NK-92 (cell line): ENCODE results near the gene WSB2.

ENCODE experiments used
- DNase-seq: peaks from one replicate; lab custom pipeline; 2025; ENCODE audit not compliant: unreplicated experiment; lab: John Stamatoyannopoulos, UW

WSB2 gene

DNA sequence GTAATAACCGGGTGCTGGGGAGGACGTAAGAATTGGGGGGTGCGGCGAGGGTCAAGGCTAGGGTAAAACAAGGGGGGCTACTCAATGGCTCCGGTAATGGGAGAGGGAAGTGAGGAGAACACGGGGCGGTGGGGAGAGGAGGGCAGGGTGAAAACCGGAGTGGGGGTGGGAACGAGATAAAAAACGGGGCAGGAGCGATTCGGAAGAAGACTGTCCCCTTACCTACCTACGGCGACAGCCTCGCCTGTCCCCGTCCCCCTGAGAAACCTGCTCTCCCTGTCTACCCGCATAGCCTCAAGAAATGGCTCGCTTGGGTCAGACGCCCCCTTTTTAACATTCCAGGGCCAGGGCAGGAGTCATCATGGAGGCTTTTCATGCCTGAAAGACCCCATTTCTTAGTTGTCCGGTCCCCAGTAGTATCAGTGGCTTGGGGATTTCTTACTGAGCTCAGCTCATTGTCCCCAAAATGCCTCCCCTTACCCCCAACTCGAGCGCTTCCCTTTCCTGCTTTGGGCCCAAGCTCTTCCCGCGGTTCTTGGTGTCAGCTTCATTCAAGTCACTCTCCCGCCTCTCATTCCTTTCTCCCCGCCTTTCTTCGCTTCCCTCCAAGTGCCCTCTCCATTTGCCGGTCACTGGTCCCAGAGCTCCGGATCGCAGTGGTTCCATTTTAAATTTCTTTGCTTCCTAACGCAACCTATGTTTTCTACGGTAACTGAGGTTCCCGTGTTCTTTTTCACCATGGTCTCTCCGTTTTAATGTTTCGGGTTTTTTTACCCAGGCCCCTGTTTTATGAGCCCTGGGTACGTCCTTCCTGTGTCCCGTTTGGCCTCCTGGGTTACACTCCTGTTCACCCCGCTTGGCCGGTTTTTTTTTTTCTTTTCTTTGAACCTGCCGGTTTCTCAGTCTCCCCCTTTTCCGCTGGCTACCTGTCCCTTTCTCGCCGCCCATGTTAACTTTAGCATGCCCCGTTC, 1.2 kb upstream of the WSB2 start:
- DNase-seq = no peak

DNA sequence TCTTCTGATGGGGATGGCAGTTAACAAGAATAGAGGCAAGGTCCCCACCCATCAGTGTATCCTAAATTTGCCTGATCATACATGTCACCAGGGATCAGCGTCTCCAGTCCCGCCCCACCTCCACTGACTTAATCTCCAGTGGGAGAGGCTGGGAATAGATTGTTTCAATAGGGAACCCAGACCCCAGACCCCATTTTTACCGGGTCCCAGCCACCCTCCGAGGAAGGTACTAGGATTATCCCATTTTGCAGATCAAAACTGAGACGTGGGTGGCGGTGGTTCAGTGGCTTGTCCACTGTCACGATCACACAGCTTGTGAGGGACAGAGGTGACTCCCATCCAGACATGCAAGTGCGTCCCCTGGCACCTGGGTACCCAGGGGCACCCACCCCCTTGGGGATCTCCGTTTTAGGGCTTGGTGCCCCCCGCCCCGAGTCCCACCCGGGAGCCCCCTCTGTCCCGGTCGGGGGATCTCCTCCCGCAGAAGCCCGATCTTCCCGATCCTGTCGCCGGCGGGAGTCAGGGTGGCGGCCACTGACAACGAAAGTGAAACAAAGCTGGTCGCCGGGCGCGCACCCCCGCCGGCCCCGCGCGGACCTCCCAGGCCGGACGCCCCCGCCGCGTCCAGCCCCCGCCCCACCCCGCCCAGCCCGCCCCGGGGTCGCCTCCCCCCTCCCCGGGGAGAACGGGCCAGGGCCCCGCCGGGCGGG, 523 bp downstream of the WSB2 start:
- no peak for DNase-seq

GRCh38 chr12:118059341-118060191, 1.4 kb downstream of the WSB2 start:
- no peak for DNase-seq

DNA sequence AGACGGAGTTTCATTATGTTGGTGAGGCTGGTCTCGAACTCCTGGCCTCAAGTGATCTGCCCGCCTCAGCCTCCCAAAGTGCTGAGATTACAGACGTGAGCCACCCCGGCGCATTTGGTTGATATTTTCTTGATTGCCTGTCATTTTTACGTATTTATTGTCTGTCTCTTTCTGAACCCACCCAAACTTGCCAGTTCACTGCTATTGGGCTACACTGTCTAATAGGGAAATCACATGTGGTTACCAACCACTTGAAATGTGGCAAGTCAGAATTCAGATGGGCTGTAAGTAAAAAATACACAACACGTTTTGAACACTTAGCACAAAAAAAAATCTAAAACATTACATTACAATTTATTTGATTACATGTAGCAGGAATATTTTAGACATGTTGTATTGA, 2.1 kb downstream of the WSB2 start:
- DNase-seq = no peak

GRCh38 chr12:118058227-118058626, 2.8 kb downstream of the WSB2 start:
- no peak for DNase-seq

DNA sequence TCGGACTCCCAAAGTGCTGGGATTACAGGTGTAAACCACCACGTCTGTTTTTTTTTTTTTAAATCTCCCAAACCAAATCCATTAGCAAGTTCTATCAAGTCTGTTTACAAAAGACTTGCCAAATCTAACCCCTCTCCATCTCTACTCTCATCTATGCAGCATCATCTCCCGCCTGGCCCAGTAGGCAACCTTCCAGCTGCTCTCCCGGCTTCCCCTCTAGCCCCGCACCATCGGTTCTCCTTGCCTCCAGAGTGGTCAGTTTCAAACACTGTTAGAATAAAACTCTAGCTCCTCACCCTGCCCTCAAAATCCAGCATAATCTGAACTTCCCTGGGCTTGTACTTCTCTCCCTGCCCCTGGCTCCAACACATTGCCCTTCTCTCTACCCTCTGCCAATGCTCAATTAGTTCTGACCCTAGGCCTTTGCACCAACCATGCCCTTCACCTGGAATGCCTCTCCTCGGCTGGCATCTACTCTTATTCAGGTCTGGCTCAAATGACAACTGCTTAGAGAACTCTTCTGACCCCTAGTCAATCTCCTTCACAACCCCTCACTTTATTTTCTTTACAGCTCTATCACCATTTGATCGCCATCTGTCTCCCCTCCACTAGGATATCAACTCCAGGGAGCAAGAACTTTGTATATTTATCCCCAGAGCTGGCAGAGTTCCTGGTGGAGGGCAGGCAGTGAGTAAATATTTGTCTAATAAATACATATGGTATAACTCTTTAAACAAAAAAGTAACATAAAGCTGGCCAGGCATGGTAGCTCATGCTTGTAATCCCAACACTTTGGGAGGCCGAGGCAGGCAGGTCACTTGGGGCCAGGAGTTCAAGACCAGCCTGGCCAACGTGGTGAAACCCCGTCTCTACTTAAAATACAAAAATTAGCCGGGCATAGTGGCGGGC, 4.9 kb downstream of the WSB2 start:
- no peak for DNase-seq

DNA sequence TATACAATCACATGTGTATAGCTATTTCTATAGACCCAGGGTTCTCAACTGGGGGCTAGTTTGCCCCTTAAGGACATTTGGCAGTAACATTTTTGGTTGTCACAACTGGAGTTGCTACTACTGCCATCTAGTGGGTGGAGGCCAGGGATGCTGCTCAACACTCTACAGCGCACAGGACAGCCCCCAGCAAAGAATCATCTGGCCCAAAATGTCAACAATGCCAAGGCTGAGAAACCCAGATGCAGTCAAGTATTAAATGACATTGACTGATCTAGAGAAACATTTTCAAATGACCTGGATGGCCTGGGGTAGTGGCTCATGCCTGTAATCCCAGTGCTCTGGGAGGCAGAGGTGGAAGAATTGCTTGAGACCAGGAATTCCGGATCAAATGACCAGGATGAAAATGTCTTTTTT, 5.8 kb downstream of the WSB2 start:
- no peak for DNase-seq

- no peak for DNase-seq
Measured at GRCh38 chr12:118053071-118053985, 7.7 kb downstream of the WSB2 start.

- DNase-seq = no peak
Measured at GRCh38 chr12:118052324-118053070, 8.5 kb downstream of the WSB2 start.

- DNase-seq = no peak
Measured at GRCh38 chr12:118050972-118051910, 9.7 kb downstream of the WSB2 start.

DNA sequence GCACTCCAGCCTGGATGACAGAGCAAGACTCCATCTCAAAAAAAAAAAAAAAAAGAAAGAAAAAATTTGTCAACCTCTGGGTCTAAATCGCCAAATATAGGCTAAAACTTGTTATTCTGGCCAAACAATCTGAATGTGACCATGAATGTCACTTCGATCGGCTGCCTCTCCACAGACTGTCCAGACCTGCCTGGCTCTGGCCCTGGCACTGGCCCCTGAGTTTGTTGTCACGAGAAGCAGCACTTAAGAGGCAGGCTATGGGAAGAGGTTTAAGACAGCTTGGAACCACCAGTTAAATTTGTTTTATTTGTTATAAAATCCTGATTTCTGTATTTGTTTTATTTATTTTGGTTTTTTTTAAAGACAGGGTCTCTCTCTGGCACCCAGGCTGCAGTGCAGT, 14.5 kb downstream of the WSB2 start:
- no peak for DNase-seq

DNA sequence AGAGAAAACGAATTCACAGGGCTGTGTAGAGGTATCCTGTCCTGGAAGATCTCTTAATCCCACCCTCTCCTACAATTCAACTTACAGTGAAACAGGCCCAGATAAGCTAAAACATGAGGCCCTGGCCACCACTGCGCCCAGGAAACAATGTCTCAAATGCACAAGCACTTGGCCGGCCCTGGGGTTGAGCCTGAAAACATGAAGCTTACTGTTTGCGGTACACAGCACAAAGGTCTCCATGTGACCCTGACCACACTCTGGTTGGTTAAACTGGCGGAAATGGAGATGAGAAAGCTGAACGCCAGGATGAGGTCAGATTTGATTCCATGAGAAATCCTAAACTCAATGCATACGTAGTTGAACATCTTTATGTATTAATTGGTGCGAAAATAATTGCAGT, 16.4 kb downstream of the WSB2 start:
- DNase-seq = no peak

- no peak for DNase-seq
Measured at GRCh38 chr12:118044075-118044474, 16.9 kb downstream of the WSB2 start.

DNA sequence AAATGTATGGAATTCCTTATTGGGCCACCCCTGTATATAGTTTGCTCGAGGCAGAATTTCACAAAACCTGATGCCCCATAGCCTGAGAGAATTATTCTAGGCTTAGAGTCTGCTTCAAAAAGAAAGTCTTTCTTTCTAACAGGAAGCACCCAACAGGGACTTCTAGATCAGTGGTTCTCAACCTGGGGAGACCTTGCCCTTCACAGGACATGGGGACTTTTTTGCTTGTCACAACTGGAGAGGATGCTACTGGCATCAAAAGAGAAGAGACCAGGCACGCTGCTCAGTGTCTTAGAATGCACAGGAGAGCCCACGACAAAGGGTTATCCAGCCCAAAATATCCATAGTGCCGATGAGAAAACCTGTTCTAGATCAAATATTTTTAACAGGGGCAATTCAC, 18.9 kb downstream of the WSB2 start:
- DNase-seq = no peak

- no peak for DNase-seq
Measured at GRCh38 chr12:118038137-118038536, 22.8 kb downstream of the WSB2 start.

DNA sequence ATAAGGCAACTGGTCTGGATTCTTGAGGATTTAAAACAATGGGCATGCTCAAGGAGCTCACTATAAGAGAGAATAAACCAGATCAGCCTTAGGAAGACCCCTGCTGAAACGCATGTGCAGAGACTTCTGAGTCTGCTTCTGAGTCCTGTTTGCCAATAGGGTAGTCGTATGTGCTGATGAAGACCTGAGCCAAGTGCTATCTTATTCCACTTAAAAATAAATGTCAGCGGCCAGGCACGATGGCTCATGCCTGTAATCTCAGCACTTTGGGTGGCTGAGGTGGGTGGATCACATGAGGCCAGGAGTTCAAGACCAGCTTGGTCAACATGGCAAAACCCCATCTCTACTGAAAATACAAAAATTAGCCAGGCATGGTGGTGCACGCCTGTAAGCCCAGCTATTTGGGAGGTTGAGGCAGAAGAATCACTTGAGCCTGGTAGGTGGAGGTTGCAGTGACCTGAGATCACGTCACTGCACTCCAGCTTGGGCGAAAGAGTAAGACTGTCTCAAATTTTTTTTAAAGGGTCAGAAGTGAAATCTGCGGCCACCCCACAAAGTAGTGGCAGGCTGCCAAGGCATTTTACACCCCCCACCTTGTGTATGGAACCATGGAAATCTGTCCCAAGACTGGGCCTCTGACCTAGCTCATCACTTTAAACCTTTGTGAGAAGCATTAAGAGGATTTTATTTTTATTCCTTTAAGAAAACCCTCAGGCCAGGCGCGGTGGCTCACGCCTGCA, 24.1 kb downstream of the WSB2 start:
- no peak for DNase-seq
